Colonic mucosa (tissue), 4 donors: ENCODE data around the gene CTSO. TPM values are rescaled to one million over a fixed set of nuclear protein-coding genes. Genes with fewer than 3 reads are reported as not detected.

ENCODE experiments used
- DNase-seq: peaks from one replicate; pipeline ENCODE4 v3.0.0-alpha.2; 2020
- H3K27ac ChIP-seq: fragments of 200-600 bp; one replicate; pipeline ENCODE4 v1.8.0; 2021
- H3K27me3 ChIP-seq: fragments of 200-600 bp; one replicate; pipeline ENCODE4 v1.8.0; 2021
- H3K36me3 ChIP-seq: fragments of 200-600 bp; one replicate; pipeline ENCODE4 v1.8.0; 2021
- H3K4me1 ChIP-seq: fragments of 200-600 bp; one replicate; pipeline ENCODE4 v1.8.0; 2021; ENCODE audit warnings: mild to moderate bottlenecking
- H3K4me3 ChIP-seq: fragments of 200-600 bp; one replicate; pipeline ENCODE4 v1.8.0; 2021
- H3K9ac ChIP-seq, 2 donors: one replicate each; pipeline ENCODE4 v1.7.0; 2013; ENCODE audit warnings: control low read depth in 2 of 2, low read depth in 2 of 2, low read length in 2 of 2
- H3K9me3 ChIP-seq: fragments of 200-600 bp; one replicate; pipeline ENCODE4 v1.8.0; 2021
- intact Hi-C: fragments of 100-400 bp; cut with DNase I; formaldehyde crosslinking; loops from one replicate; pipeline ENCODE4 v1.14.1; 2022
- total RNA-seq, 2 donors: library from RNA; stranded (reverse); fragmentation: NEBNext Ultra II Directional in 1 of 2; extraction: Animal tissue kit (Norgen Biotek cat#: 25700) in 1 of 2; gene quantifications; one replicate each; pipeline ENCODE4 v1.2.1, GENCODE V29; 2021
- TF ChIP-seq, protein P1 (sequence below): fragments of 200-600 bp; IDR thresholded peaks from one replicate; pipeline ENCODE4 v1.8.0; 2022; ENCODE audit warnings: antibody characterized with exemption, mild to moderate bottlenecking
- donor health status: healthy.
- donor health status: DM: no; HTN: no; CAD: no.
- donor health status: DM: no; HTN: no; CAD: no.

The CTSO gene
- total RNA-seq, 2 donors from 2014 or later = 3.3 to 14.7 TPM

DNA sequence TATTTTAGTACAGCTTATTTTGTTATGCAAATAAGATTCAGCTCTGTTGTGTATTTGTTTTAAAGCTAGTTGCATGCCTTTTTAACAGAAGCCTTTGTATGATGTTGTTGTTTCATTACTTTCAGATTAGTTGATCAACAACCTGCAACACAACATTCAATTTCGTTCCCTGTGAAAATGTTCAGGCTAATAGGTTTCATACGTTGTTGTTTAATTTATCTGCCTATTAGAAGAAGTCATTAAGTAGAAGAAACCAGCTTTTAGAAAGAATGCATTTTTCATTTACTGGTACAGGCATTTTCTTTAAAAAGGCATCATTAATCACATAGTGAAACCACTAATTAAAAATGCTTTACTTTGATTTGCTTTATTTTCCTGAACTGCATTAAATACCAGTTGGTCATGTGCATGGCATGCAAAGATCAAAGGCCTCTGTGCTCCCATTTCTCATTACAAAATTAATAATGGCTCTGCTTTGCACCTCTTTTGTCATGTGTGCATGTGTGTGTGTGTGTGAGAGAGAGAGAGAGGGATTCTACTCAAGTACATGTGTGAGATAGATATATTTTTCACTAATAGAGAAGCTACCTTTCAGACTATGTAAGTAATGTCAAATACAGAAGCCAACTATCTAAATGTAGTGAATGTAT is 29.2 kb upstream of the CTSO start:
- no peaks in the 10 kb centered on the region for H3K9me3 ChIP-seq
- H3K9ac ChIP-seq = no peak overlapping the region
- intact Hi-C loops = no loop called here
- H3K27ac ChIP-seq = no peak overlapping the region
- no peak overlapping the region for H3K4me3 ChIP-seq
- DNase-seq = no peak
- no peaks in the 10 kb centered on the region for H3K4me1 ChIP-seq
- TF ChIP-seq, protein P1, sequence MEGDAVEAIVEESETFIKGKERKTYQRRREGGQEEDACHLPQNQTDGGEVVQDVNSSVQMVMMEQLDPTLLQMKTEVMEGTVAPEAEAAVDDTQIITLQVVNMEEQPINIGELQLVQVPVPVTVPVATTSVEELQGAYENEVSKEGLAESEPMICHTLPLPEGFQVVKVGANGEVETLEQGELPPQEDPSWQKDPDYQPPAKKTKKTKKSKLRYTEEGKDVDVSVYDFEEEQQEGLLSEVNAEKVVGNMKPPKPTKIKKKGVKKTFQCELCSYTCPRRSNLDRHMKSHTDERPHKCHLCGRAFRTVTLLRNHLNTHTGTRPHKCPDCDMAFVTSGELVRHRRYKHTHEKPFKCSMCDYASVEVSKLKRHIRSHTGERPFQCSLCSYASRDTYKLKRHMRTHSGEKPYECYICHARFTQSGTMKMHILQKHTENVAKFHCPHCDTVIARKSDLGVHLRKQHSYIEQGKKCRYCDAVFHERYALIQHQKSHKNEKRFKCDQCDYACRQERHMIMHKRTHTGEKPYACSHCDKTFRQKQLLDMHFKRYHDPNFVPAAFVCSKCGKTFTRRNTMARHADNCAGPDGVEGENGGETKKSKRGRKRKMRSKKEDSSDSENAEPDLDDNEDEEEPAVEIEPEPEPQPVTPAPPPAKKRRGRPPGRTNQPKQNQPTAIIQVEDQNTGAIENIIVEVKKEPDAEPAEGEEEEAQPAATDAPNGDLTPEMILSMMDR = no peak
- no peaks in the 10 kb centered on the region for H3K27me3 ChIP-seq
- no peaks in the 10 kb centered on the region for H3K36me3 ChIP-seq

DNA sequence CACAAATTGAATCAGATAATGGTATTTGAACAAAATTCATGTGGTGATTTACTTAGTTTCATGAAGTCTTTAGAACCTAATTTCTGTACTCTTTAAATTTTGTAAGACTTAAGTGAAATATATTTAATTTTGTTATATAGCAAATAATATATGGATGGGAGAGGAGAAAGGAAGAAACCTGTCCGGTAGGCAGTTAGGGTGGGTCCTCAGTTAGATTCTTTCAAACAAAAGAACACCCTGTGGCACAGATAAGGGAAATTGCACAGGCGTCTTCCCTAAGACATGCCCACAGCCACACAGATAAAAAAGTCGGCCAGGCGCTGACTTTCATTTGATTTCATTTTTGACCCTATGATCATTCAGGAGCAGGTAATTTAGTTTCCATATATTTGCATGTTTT is 25.1 kb upstream of the CTSO start:
- no peak overlapping the region for H3K4me3 ChIP-seq
- no peak for DNase-seq
- H3K27ac ChIP-seq = no peak overlapping the region
- H3K4me1 ChIP-seq = no peaks in the 10 kb centered on the region
- intact Hi-C loops = no loop called here
- H3K36me3 ChIP-seq = no peaks in the 10 kb centered on the region
- no peak overlapping the region for H3K9ac ChIP-seq
- H3K9me3 ChIP-seq = no peaks in the 10 kb centered on the region
- H3K27me3 ChIP-seq = no peaks in the 10 kb centered on the region
- TF ChIP-seq, protein P1 = no peak

DNA sequence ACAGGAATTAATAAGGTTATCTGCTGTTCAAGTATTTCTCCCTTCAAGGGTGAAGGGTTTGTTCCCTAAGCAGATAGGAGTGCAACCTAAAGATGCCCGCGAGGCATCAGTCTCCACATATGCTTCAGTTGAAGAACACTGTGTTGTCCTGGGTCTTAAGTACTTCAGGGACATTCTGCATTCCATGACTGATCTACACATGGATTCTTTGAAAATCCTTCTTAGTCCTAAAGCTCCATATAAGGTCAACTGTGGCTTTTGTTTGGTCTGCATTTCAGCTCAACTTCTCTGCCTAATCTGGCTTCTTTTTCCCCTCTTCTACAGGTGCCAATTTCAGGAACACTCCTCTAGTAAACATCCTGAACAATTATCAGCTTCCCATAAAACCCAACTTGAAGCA is 21.8 kb upstream of the CTSO start:
- no peak overlapping the region for H3K27ac ChIP-seq
- H3K4me3 ChIP-seq = no peak overlapping the region
- TF ChIP-seq, protein P1 = no peak
- H3K9me3 ChIP-seq = no peaks in the 10 kb centered on the region
- no peaks in the 10 kb centered on the region for H3K36me3 ChIP-seq
- intact Hi-C loops = no loop called here
- H3K27me3 ChIP-seq = no peaks in the 10 kb centered on the region
- no peak overlapping the region for H3K9ac ChIP-seq
- no peak for DNase-seq
- no peaks in the 10 kb centered on the region for H3K4me1 ChIP-seq

DNA sequence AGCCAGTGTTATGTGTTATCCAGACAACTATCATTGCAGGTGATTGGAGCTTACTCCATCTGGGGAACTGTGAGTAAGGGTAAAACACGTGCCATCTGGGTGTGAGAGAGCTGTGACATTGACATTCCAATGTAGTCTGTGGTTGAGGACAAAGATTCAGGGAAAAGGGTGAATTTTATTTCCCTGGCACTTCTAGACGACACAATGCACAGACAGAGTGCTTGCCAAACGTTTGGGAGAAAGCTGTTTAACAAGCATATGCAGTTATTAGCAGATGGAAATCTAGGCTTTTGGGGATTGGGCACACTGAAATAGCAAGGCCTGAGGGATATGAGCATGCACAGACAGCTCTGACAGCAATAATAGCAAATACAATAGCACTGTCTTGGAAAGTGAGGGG is 21.3 kb upstream of the CTSO start:
- TF ChIP-seq, protein P1 = no peak
- intact Hi-C loops = no loop called here
- no peaks in the 10 kb centered on the region for H3K36me3 ChIP-seq
- no peak for DNase-seq
- H3K4me3 ChIP-seq = no peak overlapping the region
- no peak overlapping the region for H3K9ac ChIP-seq
- no peaks in the 10 kb centered on the region for H3K9me3 ChIP-seq
- H3K27ac ChIP-seq = no peak overlapping the region
- H3K4me1 ChIP-seq = no peaks in the 10 kb centered on the region
- no peaks in the 10 kb centered on the region for H3K27me3 ChIP-seq

DNA sequence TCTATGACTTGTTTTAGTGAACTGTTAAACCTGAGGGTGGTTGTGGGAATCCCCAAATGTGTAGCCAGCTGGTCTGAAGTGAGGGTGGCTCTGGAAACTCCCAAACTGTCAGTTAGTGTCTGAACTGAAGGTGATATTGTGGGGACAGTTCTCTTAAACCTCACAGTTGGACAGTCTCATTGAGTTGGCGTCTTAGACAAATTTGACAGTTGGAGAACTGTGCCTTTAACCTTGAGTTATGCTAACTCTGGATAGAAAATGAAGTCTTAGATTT is 20.7 kb upstream of the CTSO start:
- H3K9me3 ChIP-seq = no peaks in the 10 kb centered on the region

More for the DNA sequence above, 20.7 kb upstream of the CTSO start:
- Histone ChIP-seq H3K27me3 (no peaks in the 10 kb centered on the region), H3K4me1 (no peaks in the 10 kb centered on the region), H3K9ac (no peak overlapping the region), H3K36me3 (no peaks in the 10 kb centered on the region), H3K27ac (no peak overlapping the region), H3K4me3 (no peak overlapping the region)
- DNase-seq = no peak
- intact Hi-C loops = no loop called here
- TF ChIP-seq, protein P1 = no peak
